SU-DHL-6 (cell line): ENCODE results near the gene HS6ST2.

Experiments
- EZH2phosphoT487 ChIP-seq: fragments of 200-600 bp; sonication (generic), shearing (Covaris generic); conservative IDR thresholded peaks from 2 replicates; pipeline ENCODE4 v1.6.1; 2018; ENCODE audit warnings: mild to moderate bottlenecking, antibody characterized with exemption, low read length, moderate library complexity, mixed read lengths
- TF ChIP-seq, protein P1 (sequence below): fragments of 200-600 bp; sonication (generic); IDR thresholded peaks from one replicate; pipeline ENCODE4 v1.5.1; 2017; ENCODE audit warnings: antibody characterized with exemption, mild to moderate bottlenecking, low read length, moderate library complexity; ENCODE audit not compliant: insufficient read depth, poor library complexity, severe bottlenecking

DNA sequence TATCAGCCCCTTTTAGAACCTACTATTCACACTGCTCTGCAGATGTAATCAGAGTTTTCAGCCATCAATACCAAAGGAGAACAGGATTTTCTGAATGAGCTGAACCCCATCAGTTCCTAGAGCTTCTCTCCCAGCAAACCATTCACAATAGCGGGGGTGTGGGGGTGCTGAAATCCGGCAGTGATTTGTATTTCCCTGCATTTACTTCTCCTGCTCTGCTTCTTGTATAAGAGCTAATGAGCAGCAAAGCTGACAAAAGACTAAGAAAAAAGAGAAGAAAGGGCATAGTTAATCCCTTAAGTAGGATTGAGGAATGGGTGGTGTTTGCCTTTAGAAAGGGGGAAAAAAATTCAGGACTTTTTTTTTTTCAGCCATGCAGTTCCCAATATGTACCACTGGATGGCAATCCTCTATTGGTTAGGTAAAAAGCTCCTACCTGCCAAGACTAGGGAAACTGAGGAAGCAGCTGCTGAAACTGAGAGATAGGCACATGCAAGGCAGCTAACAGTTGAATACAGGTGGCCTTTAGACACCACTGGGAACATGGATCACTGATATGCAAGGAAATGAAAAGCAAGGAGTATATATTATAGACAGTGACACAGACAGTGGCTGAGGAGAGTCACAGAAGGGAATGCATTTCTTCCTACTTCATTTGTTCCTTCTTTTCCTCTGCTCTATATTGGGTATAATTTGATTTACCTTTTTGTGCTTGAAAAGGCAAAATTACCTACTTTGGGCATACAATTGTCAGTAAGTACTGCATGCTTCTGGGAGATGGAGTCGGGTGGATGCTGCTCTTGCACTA is 217.9 kb downstream of the HS6ST2 start:
- TF ChIP-seq EZH2phosphoT487: no peak
- TF ChIP-seq, protein P1, sequence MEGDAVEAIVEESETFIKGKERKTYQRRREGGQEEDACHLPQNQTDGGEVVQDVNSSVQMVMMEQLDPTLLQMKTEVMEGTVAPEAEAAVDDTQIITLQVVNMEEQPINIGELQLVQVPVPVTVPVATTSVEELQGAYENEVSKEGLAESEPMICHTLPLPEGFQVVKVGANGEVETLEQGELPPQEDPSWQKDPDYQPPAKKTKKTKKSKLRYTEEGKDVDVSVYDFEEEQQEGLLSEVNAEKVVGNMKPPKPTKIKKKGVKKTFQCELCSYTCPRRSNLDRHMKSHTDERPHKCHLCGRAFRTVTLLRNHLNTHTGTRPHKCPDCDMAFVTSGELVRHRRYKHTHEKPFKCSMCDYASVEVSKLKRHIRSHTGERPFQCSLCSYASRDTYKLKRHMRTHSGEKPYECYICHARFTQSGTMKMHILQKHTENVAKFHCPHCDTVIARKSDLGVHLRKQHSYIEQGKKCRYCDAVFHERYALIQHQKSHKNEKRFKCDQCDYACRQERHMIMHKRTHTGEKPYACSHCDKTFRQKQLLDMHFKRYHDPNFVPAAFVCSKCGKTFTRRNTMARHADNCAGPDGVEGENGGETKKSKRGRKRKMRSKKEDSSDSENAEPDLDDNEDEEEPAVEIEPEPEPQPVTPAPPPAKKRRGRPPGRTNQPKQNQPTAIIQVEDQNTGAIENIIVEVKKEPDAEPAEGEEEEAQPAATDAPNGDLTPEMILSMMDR: no peak
